PC-3 (cell line): ENCODE data around the gene RNASET2. TPM values are rescaled to one million over a fixed set of nuclear protein-coding genes. Genes with fewer than 3 reads are reported as not detected.

Experiments
- ATAC-seq: fragments of 200-7000 bp; cut with Tn5 transposase; 2 replicates; pipeline ENCODE4 v1.9.1; 2020; ENCODE audit warnings: mild to moderate bottlenecking, moderate library complexity
- BruUV-seq: library from RNA; stranded (reverse); fragments of 400-500 nt; replicated peaks from 2 replicates; lab custom pipeline; 2021; lab: Mats Ljungman, UMichigan
- CTCF ChIA-PET: fragments of 300-600 bp; sonication (Branson Sonifier 250); formaldehyde crosslinking; loops from one replicate; lab custom pipeline; 2022; ENCODE audit warnings: antibody characterized with exemption; lab: Charles Lee
- POLR2A ChIA-PET: fragments of 300-600 bp; sonication (Branson Sonifier 250); formaldehyde crosslinking; loops from one replicate; lab custom pipeline; 2022; ENCODE audit warnings: antibody characterized with exemption; ENCODE audit not compliant: unreplicated experiment; lab: Charles Lee
- DNase-seq: peaks from one replicate; pipeline ENCODE4 v3.0.0-alpha.2; 2015
- H2AFZ ChIP-seq: fragments of 300-600 bp; sonication (generic); 2 replicates; pipeline ENCODE4 v1.6.0; 2016; ENCODE audit warnings: antibody characterized with exemption, low read length
- H3F3A ChIP-seq: fragments of 300-600 bp; sonication (generic); one replicate; pipeline ENCODE4 v1.6.0; 2017; ENCODE audit warnings: antibody characterized with exemption, low read length, control low read depth, mild to moderate bottlenecking; ENCODE audit not compliant: unreplicated experiment
- H3K27ac ChIP-seq: fragments of 300-600 bp; sonication (generic); 2 replicates; pipeline ENCODE4 v1.5.1; 2016; ENCODE audit warnings: mild to moderate bottlenecking, low read length
- H3K27me3 ChIP-seq: fragments of 300-600 bp; sonication (generic); 2 replicates; pipeline ENCODE4 v1.6.1; 2016; ENCODE audit warnings: low read length, mixed read lengths
- H3K36me3 ChIP-seq: fragments of 300-600 bp; sonication (generic); 2 replicates; pipeline ENCODE4 v1.6.1; 2016; ENCODE audit warnings: low read depth, mixed run types, low read length, mixed read lengths
- H3K4me1 ChIP-seq: fragments of 300-600 bp; sonication (generic); 2 replicates; pipeline ENCODE4 v1.5.1; 2016; ENCODE audit warnings: low read length; ENCODE audit not compliant: insufficient read depth
- H3K4me2 ChIP-seq: fragments of 300-600 bp; sonication (generic); 2 replicates; pipeline ENCODE4 v1.6.0; 2016; ENCODE audit warnings: low read length
- H3K4me3 ChIP-seq: fragments of 300-600 bp; sonication (generic); 2 replicates; pipeline ENCODE4 v1.5.1; 2016; ENCODE audit warnings: mild to moderate bottlenecking, low read length, mixed read lengths
- H3K79me2 ChIP-seq: fragments of 300-600 bp; sonication (generic); 2 replicates; pipeline ENCODE4 v1.6.1; 2017; ENCODE audit warnings: low read length, mixed read lengths
- H3K9ac ChIP-seq: fragments of 300-600 bp; sonication (generic); 2 replicates; pipeline ENCODE4 v1.6.0; 2016; ENCODE audit warnings: mild to moderate bottlenecking, low read length
- H3K9me2 ChIP-seq: fragments of 300-600 bp; sonication (generic); replicated peaks from 2 replicates; pipeline ENCODE4 v1.6.1; 2016; ENCODE audit warnings: mixed run types, low read length, mixed read lengths
- H3K9me3 ChIP-seq: fragments of 300-600 bp; sonication (generic); 2 replicates; pipeline ENCODE4 v1.6.1; 2016; ENCODE audit warnings: low read length, mixed read lengths
- H4K20me1 ChIP-seq: fragments of 300-600 bp; sonication (generic); 2 replicates; pipeline ENCODE4 v1.6.1; 2016; ENCODE audit warnings: low read length, mixed read lengths
- EZH2 ChIP-seq: fragments of 300-600 bp; sonication (generic); IDR thresholded peaks from one replicate; pipeline ENCODE4 v1.6.1; 2017; ENCODE audit warnings: antibody characterized with exemption, mild to moderate bottlenecking, low read length; ENCODE audit not compliant: unreplicated experiment
- EZH2phosphoT487 ChIP-seq: fragments of 300-600 bp; sonication (generic); IDR thresholded peaks from 2 replicates; pipeline ENCODE4 v1.6.1; 2018; ENCODE audit warnings: mild to moderate bottlenecking, antibody characterized with exemption, low read length, borderline replicate concordance
- intact Hi-C: fragments of 100-400 bp; cut with micrococcal nuclease; formaldehyde crosslinking; loops from 2 replicates; pipeline ENCODE4 v1.9.0; 2023
- total RNA-seq: library from RNA; depleted of rRNA; stranded (reverse); fragments of >200 nt; gene quantifications from 2 replicates; pipeline ENCODE4 v1.2.3, GENCODE V29; 2014
- TF ChIP-seq, protein P1 (sequence below): fragments of 300-600 bp; sonication (generic); conservative IDR thresholded peaks from 2 replicates; pipeline ENCODE4 v1.5.1; 2017; ENCODE audit warnings: antibody characterized with exemption, low read depth, mild to moderate bottlenecking, low read length

The RNASET2 gene
- total RNA-seq, 1 experiment from 2014 or later: 51.8 TPM

- no peaks in the 10 kb centered on the region for H3K9me2 ChIP-seq
- H3K4me3 ChIP-seq: peak overlapping the region; percentile 8; the same call in 1 of the 2 replicates
- no peaks in the 10 kb centered on the region for H3K9me3 ChIP-seq
- DNase-seq (peak; percentile 94), ATAC-seq (peak; percentile 82)
- H3K27me3 ChIP-seq: no peaks in the 10 kb centered on the region
- H3F3A ChIP-seq: no peaks in the 10 kb centered on the region
- H2AFZ ChIP-seq: no peak overlapping the region
- no peaks in the 10 kb centered on the region for H3K79me2 ChIP-seq
- H4K20me1 ChIP-seq: no peaks in the 10 kb centered on the region
- POLR2A ChIA-PET: no interaction called here
- H3K4me2 ChIP-seq: peak overlapping the region; percentile 73
- H3K9ac ChIP-seq: peak overlapping the region; percentile 17
- H3K27ac ChIP-seq: peak overlapping the region; percentile 87
- intact Hi-C loops: loop anchor here (5.0 kb wide), 1 partner anchor 64 kb away; the partner anchor contains the start of gene CEP43
- no TSS peak for BruUV-seq
- CTCF ChIA-PET: interaction anchor here (1.0 kb wide), 2 partner anchors 18 to 23 kb away, joined by 3 to 5 read pairs; partner anchors contain the start of gene RNASET2
- peaks cover 26% of the 10 kb centered on the region for H3K4me1 ChIP-seq
- TF ChIP-seq EZH2phosphoT487 (no peak), EZH2 (no peak)
- TF ChIP-seq, protein P1, sequence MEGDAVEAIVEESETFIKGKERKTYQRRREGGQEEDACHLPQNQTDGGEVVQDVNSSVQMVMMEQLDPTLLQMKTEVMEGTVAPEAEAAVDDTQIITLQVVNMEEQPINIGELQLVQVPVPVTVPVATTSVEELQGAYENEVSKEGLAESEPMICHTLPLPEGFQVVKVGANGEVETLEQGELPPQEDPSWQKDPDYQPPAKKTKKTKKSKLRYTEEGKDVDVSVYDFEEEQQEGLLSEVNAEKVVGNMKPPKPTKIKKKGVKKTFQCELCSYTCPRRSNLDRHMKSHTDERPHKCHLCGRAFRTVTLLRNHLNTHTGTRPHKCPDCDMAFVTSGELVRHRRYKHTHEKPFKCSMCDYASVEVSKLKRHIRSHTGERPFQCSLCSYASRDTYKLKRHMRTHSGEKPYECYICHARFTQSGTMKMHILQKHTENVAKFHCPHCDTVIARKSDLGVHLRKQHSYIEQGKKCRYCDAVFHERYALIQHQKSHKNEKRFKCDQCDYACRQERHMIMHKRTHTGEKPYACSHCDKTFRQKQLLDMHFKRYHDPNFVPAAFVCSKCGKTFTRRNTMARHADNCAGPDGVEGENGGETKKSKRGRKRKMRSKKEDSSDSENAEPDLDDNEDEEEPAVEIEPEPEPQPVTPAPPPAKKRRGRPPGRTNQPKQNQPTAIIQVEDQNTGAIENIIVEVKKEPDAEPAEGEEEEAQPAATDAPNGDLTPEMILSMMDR: no peak
- H3K36me3 ChIP-seq: no peaks in the 10 kb centered on the region; the same call in 1 of the 2 replicates
Measured at GRCh38 chr6:166933396-166933795, 23.0 kb downstream of the RNASET2 start.

DNA sequence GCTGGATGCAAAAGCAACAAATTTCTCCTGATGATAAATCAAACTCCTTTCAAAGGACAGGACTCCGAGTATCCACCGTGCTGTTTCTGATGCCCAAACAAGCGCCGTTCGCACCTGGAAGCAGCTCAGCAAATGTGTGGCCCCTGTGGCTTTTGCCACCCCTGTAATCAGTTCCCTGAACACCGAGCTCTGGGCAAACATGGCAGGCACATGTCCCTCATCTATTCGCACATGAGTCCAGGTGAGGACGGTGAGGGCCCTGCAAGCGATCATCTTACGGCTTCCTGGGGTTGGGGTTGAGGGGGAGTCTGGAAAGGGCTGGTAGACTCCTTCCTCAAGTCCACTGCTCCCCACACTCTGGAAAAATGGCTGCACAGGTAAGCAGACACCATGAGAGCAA, 23.7 kb downstream of the RNASET2 start:
- H3K36me3 ChIP-seq: no peaks in the 10 kb centered on the region
- no peaks in the 10 kb centered on the region for H3K9me3 ChIP-seq
- H3K9me2 ChIP-seq: no peaks in the 10 kb centered on the region
- ATAC-seq (no peak), DNase-seq (no peak)
- intact Hi-C loops: loop anchor here (5.0 kb wide), 1 partner anchor 65 kb away; the partner anchor contains the start of gene CEP43
- H3K27me3 ChIP-seq: no peaks in the 10 kb centered on the region
- TF ChIP-seq, protein P1: no peak
- no peak for TF ChIP-seq EZH2
- no peak for TF ChIP-seq EZH2phosphoT487
- POLR2A ChIA-PET: no interaction called here
- H3F3A ChIP-seq: no peaks in the 10 kb centered on the region
- peak overlapping the region; percentile 73 for H3K4me2 ChIP-seq
- H3K79me2 ChIP-seq: no peaks in the 10 kb centered on the region
- H4K20me1 ChIP-seq: no peaks in the 10 kb centered on the region
- peak overlapping the region; percentile 17 for H3K9ac ChIP-seq
- H3K4me1 ChIP-seq: peaks cover 26% of the 10 kb centered on the region
- H2AFZ ChIP-seq: no peak overlapping the region
- CTCF ChIA-PET: no interaction called here
- peak overlapping the region; percentile 87 for H3K27ac ChIP-seq
- H3K4me3 ChIP-seq: peak overlapping the region; percentile 8; the same call in 1 of the 2 replicates
- BruUV-seq: no TSS peak

DNA sequence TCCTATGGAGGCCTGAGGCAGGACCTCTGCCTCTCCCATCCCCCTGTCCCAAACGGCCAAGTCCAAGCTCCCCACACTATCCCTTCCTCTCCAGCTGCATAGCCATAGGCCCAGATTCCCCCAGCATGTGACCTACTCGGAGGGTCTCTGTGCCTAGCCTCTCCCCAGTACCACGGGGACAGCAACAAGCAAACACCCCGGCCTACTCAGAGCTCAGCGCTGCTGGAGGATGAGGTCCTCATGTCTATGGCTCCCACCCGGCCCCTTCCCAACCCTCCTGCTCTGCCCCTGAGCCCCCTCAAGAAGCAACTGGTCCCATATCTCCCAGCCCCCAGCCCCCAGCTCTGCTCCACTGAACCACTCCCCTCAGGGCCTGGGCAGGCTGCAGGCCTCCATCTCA, 24.2 kb downstream of the RNASET2 start:
- intact Hi-C loops: loop anchor here (5.0 kb wide), 1 partner anchor 65 kb away; the partner anchor contains the start of gene CEP43
- Histone ChIP-seq H3F3A (no peaks in the 10 kb centered on the region), H3K9me3 (no peaks in the 10 kb centered on the region), H3K27ac (peak overlapping the region; percentile 87), H3K4me3 (no peak overlapping the region), H3K9ac (no peak overlapping the region; the same call in 1 of the 2 replicates), H3K4me2 (peak overlapping the region; percentile 73), H4K20me1 (no peaks in the 10 kb centered on the region), H3K4me1 (peaks cover 26% of the 10 kb centered on the region), H3K36me3 (no peaks in the 10 kb centered on the region), H3K9me2 (no peaks in the 10 kb centered on the region), H3K79me2 (no peaks in the 10 kb centered on the region), H2AFZ (no peak overlapping the region), H3K27me3 (no peaks in the 10 kb centered on the region)
- DNase-seq: no peak
- POLR2A ChIA-PET: no interaction called here
- CTCF ChIA-PET: no interaction called here
- no peak for ATAC-seq
- no TSS peak for BruUV-seq
- TF ChIP-seq EZH2phosphoT487 (no peak), EZH2 (no peak)
- TF ChIP-seq, protein P1: no peak
